Sigmoid colon (tissue), 3 donors: Measurements from ENCODE around the gene DNAJB13.

Source experiments
- POLR2A ChIP-seq, 2 donors: fragments of 450-650 bp; IDR thresholded peaks; one replicate each; pipeline ENCODE4 v1.6.1; 2016; ENCODE audit warnings: antibody characterized with exemption in 2 of 2, mild to moderate bottlenecking in 2 of 2, moderate library complexity in 2 of 2
- TF ChIP-seq, protein P1 (sequence below), 4 experiments: fragments of 450-650 bp in 3 of 4; fragments of 200-600 bp in 1 of 4; IDR thresholded peaks; one replicate each; pipeline ENCODE4 v1.5.1; 2016 to 2019; ENCODE audit warnings: antibody characterized with exemption in 4 of 4, mild to moderate bottlenecking in 3 of 4, moderate library complexity in 2 of 4

DNA sequence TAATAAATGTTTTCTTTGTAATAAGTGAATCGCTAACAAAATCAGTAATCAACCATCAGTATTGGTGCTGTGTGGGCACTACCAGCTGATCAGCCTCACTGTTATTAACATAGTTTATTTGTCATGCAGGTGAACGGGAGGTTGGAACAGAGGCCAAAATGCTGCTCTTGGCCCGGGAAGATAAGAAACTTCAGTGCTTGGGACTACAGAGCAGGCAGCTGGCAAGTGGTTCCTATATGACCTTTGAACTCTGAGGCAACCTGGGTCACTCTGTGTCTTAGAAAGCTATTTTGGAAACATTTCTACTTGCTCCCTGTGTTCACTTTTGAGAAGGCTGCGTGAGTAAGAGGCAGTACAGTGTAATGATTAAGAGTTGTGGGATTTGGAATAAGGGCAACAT is 36.5 kb upstream of the DNAJB13 start:
- TF ChIP-seq, protein P1, sequence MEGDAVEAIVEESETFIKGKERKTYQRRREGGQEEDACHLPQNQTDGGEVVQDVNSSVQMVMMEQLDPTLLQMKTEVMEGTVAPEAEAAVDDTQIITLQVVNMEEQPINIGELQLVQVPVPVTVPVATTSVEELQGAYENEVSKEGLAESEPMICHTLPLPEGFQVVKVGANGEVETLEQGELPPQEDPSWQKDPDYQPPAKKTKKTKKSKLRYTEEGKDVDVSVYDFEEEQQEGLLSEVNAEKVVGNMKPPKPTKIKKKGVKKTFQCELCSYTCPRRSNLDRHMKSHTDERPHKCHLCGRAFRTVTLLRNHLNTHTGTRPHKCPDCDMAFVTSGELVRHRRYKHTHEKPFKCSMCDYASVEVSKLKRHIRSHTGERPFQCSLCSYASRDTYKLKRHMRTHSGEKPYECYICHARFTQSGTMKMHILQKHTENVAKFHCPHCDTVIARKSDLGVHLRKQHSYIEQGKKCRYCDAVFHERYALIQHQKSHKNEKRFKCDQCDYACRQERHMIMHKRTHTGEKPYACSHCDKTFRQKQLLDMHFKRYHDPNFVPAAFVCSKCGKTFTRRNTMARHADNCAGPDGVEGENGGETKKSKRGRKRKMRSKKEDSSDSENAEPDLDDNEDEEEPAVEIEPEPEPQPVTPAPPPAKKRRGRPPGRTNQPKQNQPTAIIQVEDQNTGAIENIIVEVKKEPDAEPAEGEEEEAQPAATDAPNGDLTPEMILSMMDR (IDR thresholded peaks at IDR 0.05): no peak
- TF ChIP-seq POLR2A (IDR thresholded peaks at IDR 0.05): no peak
